Measurements from ENCODE around the gene WDFY1. TPM values are rescaled to one million over a fixed set of nuclear protein-coding genes. Genes with fewer than 3 reads are reported as not detected.

WDFY1 gene
- total and polyA plus RNA-seq, 9 of the 15 experiments (the other 6 are each of a cell fraction or from before 2014, with no cell fraction given), result 5.4 to 27.6 (median 17.5) TPM

- peak; percentile 81 for TF ChIP-seq MGA (IDR thresholded peaks at IDR 0.05)
- no peak for TF ChIP-seq MIER1 (IDR thresholded peaks at IDR 0.05; ENCODE audit: low read depth)
- TF ChIP-seq, protein P1, sequence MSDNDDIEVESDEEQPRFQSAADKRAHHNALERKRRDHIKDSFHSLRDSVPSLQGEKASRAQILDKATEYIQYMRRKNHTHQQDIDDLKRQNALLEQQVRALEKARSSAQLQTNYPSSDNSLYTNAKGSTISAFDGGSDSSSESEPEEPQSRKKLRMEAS (CRISPR knock-in tag; IDR thresholded peaks at IDR 0.05), result peak; percentile 73; the same call in 1 of the 2 replicates
- TF ChIP-seq KDM5B (IDR thresholded peaks at IDR 0.05; ENCODE audit: insufficient replicate concordance, low read depth, low read length), result no peak
- TF ChIP-seq BRF1 (IDR thresholded peaks at IDR 0.05; ENCODE audit: borderline replicate concordance, extremely low read depth, insufficient read length), result no peak
- TF ChIP-seq, protein P2, sequence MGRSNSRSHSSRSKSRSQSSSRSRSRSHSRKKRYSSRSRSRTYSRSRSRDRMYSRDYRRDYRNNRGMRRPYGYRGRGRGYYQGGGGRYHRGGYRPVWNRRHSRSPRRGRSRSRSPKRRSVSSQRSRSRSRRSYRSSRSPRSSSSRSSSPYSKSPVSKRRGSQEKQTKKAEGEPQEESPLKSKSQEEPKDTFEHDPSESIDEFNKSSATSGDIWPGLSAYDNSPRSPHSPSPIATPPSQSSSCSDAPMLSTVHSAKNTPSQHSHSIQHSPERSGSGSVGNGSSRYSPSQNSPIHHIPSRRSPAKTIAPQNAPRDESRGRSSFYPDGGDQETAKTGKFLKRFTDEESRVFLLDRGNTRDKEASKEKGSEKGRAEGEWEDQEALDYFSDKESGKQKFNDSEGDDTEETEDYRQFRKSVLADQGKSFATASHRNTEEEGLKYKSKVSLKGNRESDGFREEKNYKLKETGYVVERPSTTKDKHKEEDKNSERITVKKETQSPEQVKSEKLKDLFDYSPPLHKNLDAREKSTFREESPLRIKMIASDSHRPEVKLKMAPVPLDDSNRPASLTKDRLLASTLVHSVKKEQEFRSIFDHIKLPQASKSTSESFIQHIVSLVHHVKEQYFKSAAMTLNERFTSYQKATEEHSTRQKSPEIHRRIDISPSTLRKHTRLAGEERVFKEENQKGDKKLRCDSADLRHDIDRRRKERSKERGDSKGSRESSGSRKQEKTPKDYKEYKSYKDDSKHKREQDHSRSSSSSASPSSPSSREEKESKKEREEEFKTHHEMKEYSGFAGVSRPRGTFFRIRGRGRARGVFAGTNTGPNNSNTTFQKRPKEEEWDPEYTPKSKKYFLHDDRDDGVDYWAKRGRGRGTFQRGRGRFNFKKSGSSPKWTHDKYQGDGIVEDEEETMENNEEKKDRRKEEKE (IDR thresholded peaks at IDR 0.05; ENCODE audit: borderline replicate concordance in 1 of 2, control insufficient read depth in 1 of 2, low read depth in 2 of 2, low read length in 1 of 2), result no peak
- no peak for TF ChIP-seq MEIS2 (IDR thresholded peaks at IDR 0.05; ENCODE audit: partially characterized antibody)
- no peak for TF ChIP-seq NFIX (CRISPR knock-in tag; IDR thresholded peaks at IDR 0.05; ENCODE audit: low read depth)
- no peak for TF ChIP-seq ARID3A (IDR thresholded peaks at IDR 0.05; ENCODE audit: borderline replicate concordance, low read depth, low read length)
- no peak for TF ChIP-seq ELF1 (tag; IDR thresholded peaks at IDR 0.05)
Measured at GRCh38 chr2:223947711-223948205, 2.6 kb upstream of the WDFY1 start (continued).

Data from K562 (cell line).